Effector memory CD4-positive, alpha-beta T cell (primary cell): Measurements from ENCODE around the gene SRGAP3.

Source experiments
- DNase-seq, 3 donors: peaks; one replicate each; pipeline ENCODE4 v3.0.0-alpha.2; 2020
- H3K27ac ChIP-seq: 2 replicates; pipeline ENCODE4 v1.7.0; 2013; ENCODE audit warnings: mild to moderate bottlenecking, low read length, moderate library complexity; ENCODE audit not compliant: insufficient read depth, poor library complexity, severe bottlenecking
- H3K27me3 ChIP-seq: replicated peaks from 2 replicates; pipeline ENCODE4 v1.7.0; 2013; ENCODE audit warnings: mild to moderate bottlenecking, low read length; ENCODE audit not compliant: insufficient read depth, control insufficient read depth, poor library complexity, severe bottlenecking
- H3K36me3 ChIP-seq: 2 replicates; pipeline ENCODE4 v1.7.0; 2013; ENCODE audit warnings: mild to moderate bottlenecking, low read length, moderate library complexity; ENCODE audit not compliant: control insufficient read depth, insufficient read depth
- H3K4me1 ChIP-seq: 2 replicates; pipeline ENCODE4 v1.7.0; 2013; ENCODE audit warnings: low read length, mild to moderate bottlenecking; ENCODE audit not compliant: control insufficient read depth, insufficient read depth, poor library complexity, severe bottlenecking
- H3K4me3 ChIP-seq: 2 replicates; pipeline ENCODE4 v1.7.0; 2013; ENCODE audit warnings: low read length, low read depth, mild to moderate bottlenecking; ENCODE audit not compliant: insufficient read depth, poor library complexity, severe bottlenecking
- H3K9me3 ChIP-seq: 2 replicates; pipeline ENCODE4 v1.7.0; 2013; ENCODE audit warnings: mild to moderate bottlenecking, low read length, moderate library complexity; ENCODE audit not compliant: control insufficient read depth

Gene SRGAP3

DNA sequence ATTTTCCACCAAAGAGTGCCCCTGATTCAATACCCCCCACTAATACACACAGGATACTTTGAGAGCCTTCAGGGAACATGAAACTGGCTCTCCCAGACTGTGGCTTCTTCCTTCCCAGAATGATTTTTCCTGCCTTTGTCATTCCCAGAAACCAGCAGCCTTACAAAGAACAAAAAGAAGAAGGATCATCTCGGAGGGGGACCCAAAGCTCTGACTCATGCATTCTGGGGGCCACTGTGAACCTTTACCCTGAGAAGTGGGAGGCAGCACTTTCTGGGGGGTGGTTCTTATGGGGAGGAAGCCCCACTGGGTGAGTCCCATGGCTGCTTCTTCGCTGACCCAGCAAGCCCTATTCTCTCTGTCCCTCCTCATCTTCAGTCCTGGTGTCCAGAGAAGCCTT lies 241.5 kb downstream of the SRGAP3 start:
- H3K36me3 ChIP-seq = no peaks in the 10 kb centered on the region
- no peaks in the 10 kb centered on the region for H3K27me3 ChIP-seq
- no peak overlapping the region for H3K4me3 ChIP-seq
- H3K27ac ChIP-seq = no peak overlapping the region
- DNase-seq = no peak
- H3K9me3 ChIP-seq = no peaks in the 10 kb centered on the region
- no peaks in the 10 kb centered on the region for H3K4me1 ChIP-seq

DNA sequence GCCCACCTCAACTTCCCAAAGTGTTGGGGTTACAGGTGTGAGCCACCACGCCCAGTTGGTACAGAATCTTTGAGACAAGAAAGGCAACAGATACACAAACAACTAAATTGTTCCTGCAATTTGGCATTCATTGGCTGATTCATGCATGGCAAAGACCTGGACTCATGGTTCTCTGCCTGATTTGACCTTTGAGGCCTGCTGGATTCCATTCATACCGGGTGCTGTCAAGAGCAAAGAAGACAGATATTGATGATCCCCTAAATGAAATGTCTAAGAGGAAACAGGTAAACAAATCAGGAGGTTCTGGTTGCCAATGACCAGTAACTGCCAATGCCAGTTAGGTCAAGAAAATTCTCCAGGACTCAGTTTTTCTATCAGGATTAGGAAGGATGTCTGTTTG lies 242.2 kb downstream of the SRGAP3 start:
- no peak for DNase-seq
- no peak overlapping the region for H3K27ac ChIP-seq
- no peaks in the 10 kb centered on the region for H3K36me3 ChIP-seq
- H3K27me3 ChIP-seq = no peaks in the 10 kb centered on the region
- no peak overlapping the region for H3K4me3 ChIP-seq
- no peaks in the 10 kb centered on the region for H3K9me3 ChIP-seq
- no peaks in the 10 kb centered on the region for H3K4me1 ChIP-seq

DNA sequence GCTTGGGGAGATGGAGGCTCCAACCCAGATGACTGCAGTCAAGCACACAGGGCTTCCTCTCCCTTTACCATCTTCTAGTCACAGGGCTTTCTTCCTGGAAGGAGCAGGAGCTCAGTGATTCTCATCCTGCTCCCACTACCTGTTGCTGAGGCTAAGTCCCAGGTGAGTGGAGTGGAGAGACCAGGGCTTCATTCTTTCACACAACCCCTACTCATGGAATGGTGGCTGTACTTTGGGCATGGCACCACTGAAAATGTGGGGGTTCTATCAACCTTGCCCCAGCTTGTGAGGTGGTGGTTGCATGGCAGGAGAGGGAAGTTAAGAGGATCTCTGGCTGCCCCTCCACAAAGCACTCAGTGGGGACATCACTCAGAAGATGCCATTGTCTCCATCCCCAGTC lies 249.4 kb downstream of the SRGAP3 start:
- Histone ChIP-seq H3K36me3 (no peaks in the 10 kb centered on the region), H3K9me3 (no peaks in the 10 kb centered on the region), H3K27ac (no peak overlapping the region), H3K4me3 (no peak overlapping the region), H3K4me1 (no peaks in the 10 kb centered on the region), H3K27me3 (no peaks in the 10 kb centered on the region)
- DNase-seq = no peak

DNA sequence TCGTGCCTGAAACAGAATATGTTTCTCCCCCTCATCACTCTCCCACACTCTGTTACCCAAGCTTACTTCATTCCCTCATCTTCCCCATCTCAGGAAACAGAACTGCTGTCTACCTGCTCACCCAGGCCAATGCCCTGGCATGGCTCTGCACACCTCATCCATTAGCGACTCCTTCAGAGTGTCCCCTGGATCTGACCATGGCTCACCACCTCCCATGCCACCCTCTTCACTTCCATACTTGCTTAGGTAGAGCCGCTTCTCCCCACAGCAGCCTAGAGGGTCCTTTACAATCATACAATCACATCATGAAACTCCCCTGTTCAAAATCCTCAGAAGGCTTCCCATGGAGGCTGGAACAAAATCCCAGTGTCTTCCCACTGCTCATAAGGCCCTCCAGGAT lies 252.3 kb downstream of the SRGAP3 start:
- Histone ChIP-seq H3K27ac (no peak overlapping the region), H3K9me3 (no peaks in the 10 kb centered on the region), H3K4me1 (no peaks in the 10 kb centered on the region), H3K27me3 (no peaks in the 10 kb centered on the region), H3K36me3 (no peaks in the 10 kb centered on the region), H3K4me3 (no peak overlapping the region)
- no peak for DNase-seq

DNA sequence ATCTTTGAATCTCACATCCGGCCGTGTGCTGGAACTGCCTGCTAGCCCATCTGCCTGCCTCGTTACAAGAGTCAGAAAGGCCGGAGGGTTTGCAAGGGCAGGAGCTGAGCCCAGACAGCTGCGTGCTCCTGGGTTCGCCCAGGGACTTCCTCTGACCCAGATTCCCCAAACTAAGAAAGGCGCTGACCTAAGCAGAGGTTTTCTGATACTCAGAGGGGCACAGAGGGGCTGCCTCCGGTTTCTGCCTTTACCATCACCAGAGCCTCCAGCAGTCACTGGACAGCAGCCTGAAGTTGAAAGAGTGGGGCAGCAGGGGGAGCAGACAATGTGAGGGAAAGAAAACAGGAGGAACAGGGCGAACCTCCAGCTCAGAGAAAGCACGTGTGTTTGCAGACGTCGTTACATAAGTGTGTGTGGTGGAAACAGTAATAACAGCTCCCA lies 252.7 kb downstream of the SRGAP3 start:
- Histone ChIP-seq H3K4me1 (no peaks in the 10 kb centered on the region), H3K27me3 (no peaks in the 10 kb centered on the region), H3K36me3 (no peaks in the 10 kb centered on the region), H3K9me3 (no peaks in the 10 kb centered on the region), H3K27ac (no peak overlapping the region), H3K4me3 (no peak overlapping the region)
- DNase-seq = no peak

GRCh38 chr3:8996216-8996615 lies 253.2 kb downstream of the SRGAP3 start:
- Histone ChIP-seq H3K27ac (no peak overlapping the region), H3K4me1 (no peaks in the 10 kb centered on the region), H3K36me3 (no peaks in the 10 kb centered on the region), H3K27me3 (no peaks in the 10 kb centered on the region), H3K4me3 (no peak overlapping the region), H3K9me3 (no peaks in the 10 kb centered on the region)
- DNase-seq = no peak

DNA sequence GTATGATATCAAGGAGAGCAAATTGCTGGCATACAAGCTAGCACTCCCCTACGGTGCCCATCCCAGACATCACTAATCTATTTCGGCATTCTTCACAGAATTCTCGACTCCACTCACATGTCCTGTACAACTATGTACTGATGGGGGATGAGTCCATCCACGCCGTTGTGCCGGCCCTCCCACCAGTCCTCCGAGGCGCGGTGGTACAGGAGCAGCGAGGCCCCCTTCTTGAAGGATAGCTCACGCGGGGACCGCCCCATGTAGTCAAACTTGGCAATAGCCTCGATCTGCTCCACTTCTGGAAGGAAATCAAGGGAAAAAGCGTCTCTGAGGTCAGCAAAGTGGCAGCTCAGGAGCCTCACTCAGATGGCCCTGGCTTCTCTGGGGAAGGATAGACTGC lies 255.2 kb downstream of the SRGAP3 start:
- Histone ChIP-seq H3K27me3 (no peaks in the 10 kb centered on the region), H3K4me3 (no peak overlapping the region), H3K27ac (no peak overlapping the region), H3K36me3 (no peaks in the 10 kb centered on the region), H3K4me1 (no peaks in the 10 kb centered on the region), H3K9me3 (no peaks in the 10 kb centered on the region)
- no peak for DNase-seq

DNA sequence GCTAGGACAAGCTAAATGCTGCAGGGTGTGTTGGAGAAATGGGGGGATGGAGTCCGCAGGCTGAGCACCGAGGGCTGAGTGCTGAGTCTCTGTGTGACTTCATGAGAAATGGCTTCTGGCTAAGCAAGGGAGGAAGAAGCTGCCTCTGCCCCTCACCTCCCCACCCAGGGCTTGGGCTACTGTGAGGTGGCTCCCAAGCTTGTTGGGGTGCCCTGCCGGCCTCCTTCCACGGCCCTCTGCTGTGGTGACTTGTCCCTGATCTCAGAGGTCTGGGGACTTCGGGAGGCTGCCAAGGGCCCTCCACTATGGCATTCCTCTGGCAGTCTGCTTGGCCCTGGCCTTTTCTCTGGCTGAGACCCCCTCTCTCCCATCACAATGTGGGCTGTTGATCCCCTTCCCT lies 256.1 kb downstream of the SRGAP3 start:
- no peaks in the 10 kb centered on the region for H3K27me3 ChIP-seq
- no peaks in the 10 kb centered on the region for H3K36me3 ChIP-seq
- DNase-seq = no peak
- H3K4me3 ChIP-seq = no peak overlapping the region
- H3K27ac ChIP-seq = no peak overlapping the region
- no peaks in the 10 kb centered on the region for H3K9me3 ChIP-seq
- H3K4me1 ChIP-seq = no peaks in the 10 kb centered on the region

DNA sequence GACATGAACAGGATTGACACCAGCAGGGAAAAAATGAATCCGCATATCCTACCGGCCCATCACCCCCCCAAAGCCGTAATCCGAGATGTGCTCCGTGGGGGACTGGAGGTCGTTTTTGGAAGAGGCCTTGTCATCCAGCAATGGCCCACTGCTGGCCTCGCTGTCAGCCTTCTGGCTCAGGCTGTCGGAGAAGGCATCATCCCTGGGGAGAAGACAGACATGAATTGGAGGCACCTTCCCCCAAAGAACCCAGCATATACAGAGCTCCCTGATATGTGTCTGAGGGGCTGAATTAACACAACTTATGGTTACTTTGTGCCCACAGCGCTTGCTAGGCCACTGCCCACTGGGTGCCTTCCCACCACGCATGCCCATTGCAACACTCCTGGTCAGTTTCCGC lies 256.6 kb downstream of the SRGAP3 start:
- no peaks in the 10 kb centered on the region for H3K36me3 ChIP-seq
- no peak for DNase-seq
- no peak overlapping the region for H3K4me3 ChIP-seq
- no peaks in the 10 kb centered on the region for H3K27me3 ChIP-seq
- no peaks in the 10 kb centered on the region for H3K4me1 ChIP-seq
- no peaks in the 10 kb centered on the region for H3K9me3 ChIP-seq
- no peak overlapping the region for H3K27ac ChIP-seq

DNA sequence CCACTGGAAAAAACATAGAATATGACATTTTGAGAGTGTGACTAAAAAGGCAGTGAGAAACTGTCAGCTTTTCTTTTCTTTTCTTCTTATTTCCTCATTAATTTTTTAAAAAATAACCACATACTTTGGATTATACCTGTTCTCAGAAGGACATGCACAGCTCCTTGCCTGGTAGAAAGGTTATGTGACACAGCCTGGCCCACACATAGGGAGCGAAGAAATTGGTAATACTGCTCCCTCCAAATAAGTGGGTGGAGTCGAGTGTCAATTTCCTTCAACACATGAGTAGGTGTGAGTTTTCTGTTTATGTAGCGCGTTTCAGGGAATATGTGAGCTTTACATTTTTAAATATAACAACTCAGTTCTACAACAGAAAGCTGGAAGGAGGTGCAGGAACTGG lies 257.2 kb downstream of the SRGAP3 start:
- Histone ChIP-seq H3K36me3 (no peaks in the 10 kb centered on the region), H3K27me3 (no peaks in the 10 kb centered on the region), H3K9me3 (no peaks in the 10 kb centered on the region), H3K27ac (no peak overlapping the region), H3K4me3 (no peak overlapping the region), H3K4me1 (no peaks in the 10 kb centered on the region)
- DNase-seq = no peak
